Measurements from ENCODE around the gene ZNF100.

DNA sequence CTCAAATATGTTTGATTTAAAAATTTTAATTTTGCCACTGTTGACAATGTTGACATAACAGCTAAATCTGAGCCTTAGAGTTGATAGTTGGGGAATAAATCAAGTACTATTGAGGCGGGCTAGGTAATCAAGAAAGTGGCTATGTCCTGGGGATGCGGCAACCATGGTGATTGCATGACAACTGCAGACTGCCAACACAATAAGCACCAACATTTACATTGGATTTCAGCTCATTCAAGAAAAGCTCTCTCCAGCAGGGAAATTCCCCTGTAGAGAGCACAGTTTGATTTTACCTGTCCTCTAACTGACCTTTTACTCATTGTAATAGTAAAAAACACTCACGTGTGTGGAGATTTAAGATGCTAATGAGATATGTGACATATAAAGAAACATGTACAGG lies 63.1 kb downstream of the ZNF100 start:
- no peak for TF ChIP-seq POLR2A (IDR thresholded peaks at IDR 0.05)
- TF ChIP-seq, protein P1, sequence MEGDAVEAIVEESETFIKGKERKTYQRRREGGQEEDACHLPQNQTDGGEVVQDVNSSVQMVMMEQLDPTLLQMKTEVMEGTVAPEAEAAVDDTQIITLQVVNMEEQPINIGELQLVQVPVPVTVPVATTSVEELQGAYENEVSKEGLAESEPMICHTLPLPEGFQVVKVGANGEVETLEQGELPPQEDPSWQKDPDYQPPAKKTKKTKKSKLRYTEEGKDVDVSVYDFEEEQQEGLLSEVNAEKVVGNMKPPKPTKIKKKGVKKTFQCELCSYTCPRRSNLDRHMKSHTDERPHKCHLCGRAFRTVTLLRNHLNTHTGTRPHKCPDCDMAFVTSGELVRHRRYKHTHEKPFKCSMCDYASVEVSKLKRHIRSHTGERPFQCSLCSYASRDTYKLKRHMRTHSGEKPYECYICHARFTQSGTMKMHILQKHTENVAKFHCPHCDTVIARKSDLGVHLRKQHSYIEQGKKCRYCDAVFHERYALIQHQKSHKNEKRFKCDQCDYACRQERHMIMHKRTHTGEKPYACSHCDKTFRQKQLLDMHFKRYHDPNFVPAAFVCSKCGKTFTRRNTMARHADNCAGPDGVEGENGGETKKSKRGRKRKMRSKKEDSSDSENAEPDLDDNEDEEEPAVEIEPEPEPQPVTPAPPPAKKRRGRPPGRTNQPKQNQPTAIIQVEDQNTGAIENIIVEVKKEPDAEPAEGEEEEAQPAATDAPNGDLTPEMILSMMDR (IDR thresholded peaks at IDR 0.05) = no peak
- TF ChIP-seq POLR2AphosphoS5 (IDR thresholded peaks at IDR 0.05; ENCODE audit: insufficient read depth in 1 of 2, low read depth in 1 of 2) = no peak

All from vagina (tissue), 2 donors.